ENCODE measurements around the gene GIMAP2. TPM values are rescaled to one million over a fixed set of nuclear protein-coding genes. Genes with fewer than 3 reads are reported as not detected.

The GIMAP2 gene
- total RNA-seq, 6 experiments from 2014 or later: not detected

DNA sequence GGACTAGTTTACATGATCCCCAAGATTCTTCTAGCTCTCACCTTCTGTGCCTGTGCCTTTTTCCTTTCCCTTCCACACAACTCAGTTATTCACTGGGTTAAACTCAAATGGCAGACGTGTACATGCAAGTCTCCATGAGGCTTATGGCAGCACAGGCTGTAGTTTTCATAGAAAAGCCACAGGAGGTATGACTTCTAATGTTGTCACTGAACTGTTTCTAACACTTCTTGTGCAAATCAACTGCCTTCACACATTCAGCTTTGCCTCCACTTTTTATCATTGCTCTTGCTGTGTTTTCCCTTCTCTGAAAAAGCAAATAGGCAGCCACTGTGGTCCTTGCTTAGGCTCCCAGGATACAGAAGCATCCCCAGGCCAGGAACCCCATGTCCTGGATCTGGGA, 46.4 kb downstream of the GIMAP2 start:
- Mint-ChIP-seq H3K36me3 (ENCODE audit: low read depth) (no peaks in the 10 kb centered on the region), H3K27ac (no peak overlapping the region), H3K27me3 (ENCODE audit: insufficient read depth) (no peaks in the 10 kb centered on the region; the same call in 1 of the 2 replicates), H3K9me3 (peaks cover 41% of the 10 kb centered on the region), H3K4me3 (no peak overlapping the region), H3K4me1 (ENCODE audit: low read depth) (no peaks in the 10 kb centered on the region)
- TF ChIP-seq, protein P1, sequence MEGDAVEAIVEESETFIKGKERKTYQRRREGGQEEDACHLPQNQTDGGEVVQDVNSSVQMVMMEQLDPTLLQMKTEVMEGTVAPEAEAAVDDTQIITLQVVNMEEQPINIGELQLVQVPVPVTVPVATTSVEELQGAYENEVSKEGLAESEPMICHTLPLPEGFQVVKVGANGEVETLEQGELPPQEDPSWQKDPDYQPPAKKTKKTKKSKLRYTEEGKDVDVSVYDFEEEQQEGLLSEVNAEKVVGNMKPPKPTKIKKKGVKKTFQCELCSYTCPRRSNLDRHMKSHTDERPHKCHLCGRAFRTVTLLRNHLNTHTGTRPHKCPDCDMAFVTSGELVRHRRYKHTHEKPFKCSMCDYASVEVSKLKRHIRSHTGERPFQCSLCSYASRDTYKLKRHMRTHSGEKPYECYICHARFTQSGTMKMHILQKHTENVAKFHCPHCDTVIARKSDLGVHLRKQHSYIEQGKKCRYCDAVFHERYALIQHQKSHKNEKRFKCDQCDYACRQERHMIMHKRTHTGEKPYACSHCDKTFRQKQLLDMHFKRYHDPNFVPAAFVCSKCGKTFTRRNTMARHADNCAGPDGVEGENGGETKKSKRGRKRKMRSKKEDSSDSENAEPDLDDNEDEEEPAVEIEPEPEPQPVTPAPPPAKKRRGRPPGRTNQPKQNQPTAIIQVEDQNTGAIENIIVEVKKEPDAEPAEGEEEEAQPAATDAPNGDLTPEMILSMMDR (IDR thresholded peaks at IDR 0.05): no peak
- DNase-seq: no peak

DNA sequence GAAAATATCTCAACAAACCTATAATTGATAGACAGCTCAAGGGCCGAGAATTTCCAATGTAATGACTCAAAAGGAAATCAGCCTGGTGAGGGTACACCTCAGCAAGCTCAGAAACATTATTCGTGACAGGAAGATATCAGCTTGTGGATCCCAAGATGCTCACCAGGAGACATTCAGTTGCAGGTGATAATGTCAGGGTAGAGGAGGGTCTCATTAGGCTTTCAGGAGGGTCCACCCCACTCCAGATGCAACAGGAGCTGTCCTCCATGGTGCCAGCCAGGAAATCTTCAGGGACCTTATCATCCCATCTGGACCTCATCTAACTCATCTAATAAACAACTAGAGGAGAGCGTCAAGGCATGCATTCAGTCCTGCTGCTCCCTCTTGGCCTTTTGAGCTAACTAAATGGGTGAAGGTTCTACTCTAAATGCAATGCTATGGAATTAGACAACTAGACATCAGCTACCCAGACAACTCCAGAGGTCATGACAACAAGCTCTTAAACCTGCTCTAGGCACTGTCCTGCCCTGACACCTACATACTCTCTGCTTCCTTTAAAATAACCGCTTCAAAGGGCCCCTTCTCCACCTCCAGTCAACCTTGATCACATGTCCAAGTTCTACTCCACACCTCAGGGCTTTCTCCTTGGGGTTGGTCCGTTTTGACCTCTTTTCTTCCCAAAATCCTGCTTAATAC, 47.4 kb downstream of the GIMAP2 start:
- H3K9me3 Mint-ChIP-seq: peaks cover 35% of the 10 kb centered on the region
- no peak for DNase-seq
- TF ChIP-seq, protein P1 (IDR thresholded peaks at IDR 0.05): no peak
- H3K4me1 Mint-ChIP-seq (ENCODE audit: low read depth): no peaks in the 10 kb centered on the region
- H3K27ac Mint-ChIP-seq: no peak overlapping the region
- H3K4me3 Mint-ChIP-seq: no peak overlapping the region
- no peaks in the 10 kb centered on the region; the same call in 1 of the 2 replicates for H3K27me3 Mint-ChIP-seq (ENCODE audit: insufficient read depth)
- H3K36me3 Mint-ChIP-seq (ENCODE audit: low read depth): no peaks in the 10 kb centered on the region

DNA sequence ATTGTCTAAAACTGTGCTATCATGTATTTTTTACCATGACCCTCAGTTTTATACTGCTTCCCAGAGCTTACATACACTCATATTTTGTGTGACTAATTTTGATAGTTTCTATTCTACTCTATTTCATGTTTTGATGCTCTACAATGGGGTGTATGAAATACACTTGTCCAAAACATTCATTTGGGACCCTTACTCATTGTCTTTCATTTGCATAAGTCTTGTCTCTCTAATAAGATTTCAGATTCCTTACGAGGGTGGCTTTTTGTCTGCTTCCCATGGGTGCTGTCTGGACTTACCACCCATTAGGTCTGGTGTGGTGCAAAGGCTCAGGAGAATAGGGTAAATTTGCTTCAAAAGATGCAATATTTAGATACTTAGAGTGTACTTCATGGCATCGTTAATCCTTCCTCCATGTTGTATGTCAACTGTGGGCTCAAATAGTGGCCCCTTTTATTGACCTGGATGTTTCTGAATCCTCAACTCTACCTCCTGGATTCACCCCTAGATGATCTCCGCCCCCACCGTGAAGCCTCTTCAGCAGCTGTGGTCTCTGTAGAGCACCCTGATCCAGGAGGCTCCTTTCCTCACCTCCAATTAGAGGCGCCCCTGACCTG, 48.1 kb downstream of the GIMAP2 start:
- Mint-ChIP-seq H3K27ac (no peak overlapping the region), H3K4me3 (no peak overlapping the region), H3K27me3 (ENCODE audit: insufficient read depth) (no peaks in the 10 kb centered on the region; the same call in 1 of the 2 replicates), H3K36me3 (ENCODE audit: low read depth) (no peaks in the 10 kb centered on the region; the same call in 1 of the 2 replicates), H3K9me3 (peaks cover 35% of the 10 kb centered on the region), H3K4me1 (ENCODE audit: low read depth) (no peaks in the 10 kb centered on the region)
- no peak for DNase-seq
- TF ChIP-seq, protein P1 (IDR thresholded peaks at IDR 0.05): no peak

DNA sequence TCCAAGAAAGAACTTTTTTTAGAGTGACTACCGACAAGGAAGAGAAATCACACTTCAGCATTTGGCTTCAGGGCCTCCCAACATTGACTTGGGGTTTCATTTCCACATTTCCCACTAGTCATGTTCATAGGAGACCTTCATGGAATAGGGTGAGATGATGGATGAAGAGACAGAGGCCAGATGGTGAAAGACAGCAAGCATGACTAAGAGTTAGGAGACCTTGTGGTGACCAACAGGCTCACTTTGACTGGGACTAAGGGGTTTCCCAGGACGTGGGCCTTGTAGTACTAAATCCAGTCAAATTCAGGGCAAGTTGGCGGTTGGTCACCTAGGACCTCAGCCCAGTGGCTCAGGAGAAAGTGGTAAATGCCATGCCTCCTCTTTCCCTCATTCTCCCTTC, 48.7 kb downstream of the GIMAP2 start:
- H3K27me3 Mint-ChIP-seq (ENCODE audit: insufficient read depth): no peaks in the 10 kb centered on the region; the same call in 1 of the 2 replicates
- H3K36me3 Mint-ChIP-seq (ENCODE audit: low read depth): no peaks in the 10 kb centered on the region; the same call in 1 of the 2 replicates
- H3K9me3 Mint-ChIP-seq: peaks cover 34% of the 10 kb centered on the region
- no peak overlapping the region for H3K4me3 Mint-ChIP-seq
- no peak overlapping the region for H3K27ac Mint-ChIP-seq
- H3K4me1 Mint-ChIP-seq (ENCODE audit: low read depth): no peaks in the 10 kb centered on the region
- DNase-seq: no peak
- TF ChIP-seq, protein P1 (IDR thresholded peaks at IDR 0.05): no peak

DNA sequence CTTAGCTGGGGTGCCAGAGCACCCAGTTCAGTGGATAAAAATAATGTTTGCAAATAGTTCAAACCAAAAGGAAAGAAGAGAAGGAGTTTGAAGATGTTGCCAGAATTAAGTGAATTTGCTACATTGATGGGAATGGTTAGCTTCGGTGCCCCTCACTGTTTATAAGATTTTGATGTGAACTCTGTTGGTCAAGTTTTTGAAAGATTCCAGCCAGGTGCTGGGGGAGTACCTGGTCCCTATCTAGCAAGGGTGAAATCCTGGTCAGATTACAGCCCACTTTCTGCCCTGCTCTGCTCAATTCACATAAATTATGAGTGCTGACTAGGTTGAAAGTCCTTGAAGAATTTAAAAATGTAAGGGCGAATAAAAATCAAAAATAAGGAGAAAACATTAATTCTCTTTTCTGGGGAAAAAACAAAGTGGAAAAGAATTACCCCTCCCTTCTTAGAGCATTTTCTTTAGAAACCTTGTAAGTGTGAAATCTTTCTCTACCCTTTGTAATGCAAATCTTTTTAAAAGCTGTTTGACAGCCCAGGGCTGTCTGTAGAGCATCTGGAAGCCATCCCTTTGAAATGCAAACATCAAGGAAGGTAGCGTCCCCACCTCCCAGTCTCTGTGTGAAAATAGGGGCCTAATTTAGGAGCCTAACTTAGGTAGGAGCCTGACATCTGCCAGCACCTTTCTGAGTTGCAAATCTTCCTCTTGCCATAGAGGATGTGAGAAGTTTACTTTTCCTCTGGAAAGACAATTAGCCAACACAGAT, 50.3 kb downstream of the GIMAP2 start:
- H3K9me3 Mint-ChIP-seq: peaks cover 38% of the 10 kb centered on the region
- TF ChIP-seq, protein P1 (IDR thresholded peaks at IDR 0.05): no peak
- H3K4me3 Mint-ChIP-seq: no peak overlapping the region
- no peaks in the 10 kb centered on the region for H3K4me1 Mint-ChIP-seq (ENCODE audit: low read depth)
- no peaks in the 10 kb centered on the region; the same call in 1 of the 2 replicates for H3K36me3 Mint-ChIP-seq (ENCODE audit: low read depth)
- no peak overlapping the region for H3K27ac Mint-ChIP-seq
- DNase-seq: no peak
- no peaks in the 10 kb centered on the region; the same call in 1 of the 2 replicates for H3K27me3 Mint-ChIP-seq (ENCODE audit: insufficient read depth)

Measured in HFFc6 (cell line).